GM18520 (cell line): ENCODE measurements around the gene TPM2.

Experiments used
- ATAC-seq: cut with Tn5 transposase; IDR thresholded peaks from one replicate; pipeline ENCODE4 v1.9.1; 2021; ENCODE audit not compliant: unreplicated experiment

TPM2 gene

GRCh38 chr9:35635730-35636129 is 54.0 kb downstream of the TPM2 start:
- ATAC-seq: no peak
